Myocyte (in vitro differentiated cells): ENCODE results near the gene CFAP20DC. TPM values are rescaled to one million over a fixed set of nuclear protein-coding genes. Genes with fewer than 3 reads are reported as not detected.
"Not testable (repeated sequence)": the region's sequence is repeated elsewhere in the genome, so short reads cannot be mapped to it uniquely, and the experiment has no call there.

Source experiments
- DNase-seq: peaks from one replicate; pipeline ENCODE4 v3.0.0-alpha.2; 2012; ENCODE audit warnings: low read depth
- total RNA-seq: library from RNA; depleted of rRNA; stranded (reverse); fragments of >200 nt; gene quantifications from 2 replicates; pipeline ENCODE4 v1.2.3, GENCODE V29; 2014

Gene CFAP20DC
- total RNA-seq, 1 donor from 2014 or later: 1.8 TPM

GRCh38 chr3:59023612-59024011 lies 26.2 kb downstream of the CFAP20DC start:
- no peak for DNase-seq

GRCh38 chr3:59017617-59017984 lies 32.2 kb downstream of the CFAP20DC start:
- no peak for DNase-seq

- DNase-seq: no peak
Measured at GRCh38 chr3:59016930-59017616, 32.8 kb downstream of the CFAP20DC start.

GRCh38 chr3:59013611-59014010 lies 36.2 kb downstream of the CFAP20DC start:
- DNase-seq: no peak

GRCh38 chr3:59006634-59007517 lies 42.9 kb downstream of the CFAP20DC start:
- DNase-seq: peak; percentile 72

- no peak for DNase-seq
Measured at GRCh38 chr3:59001675-59002074, 48.1 kb downstream of the CFAP20DC start.

GRCh38 chr3:58999774-59000160 lies 50.1 kb downstream of the CFAP20DC start:
- no peak for DNase-seq

GRCh38 chr3:58999134-58999773 lies 50.6 kb downstream of the CFAP20DC start:
- no peak for DNase-seq

GRCh38 chr3:58998476-58999117 lies 51.2 kb downstream of the CFAP20DC start:
- DNase-seq: peak; percentile 79

- DNase-seq: no peak
Measured at GRCh38 chr3:58996730-58997129, 53.1 kb downstream of the CFAP20DC start.

- peak; percentile 81 for DNase-seq
Measured at GRCh38 chr3:58994746-58995330, 55.0 kb downstream of the CFAP20DC start.

GRCh38 chr3:58993547-58993946 lies 56.3 kb downstream of the CFAP20DC start:
- DNase-seq: no peak

- no peak for DNase-seq
Measured at GRCh38 chr3:58991623-58992022, 58.2 kb downstream of the CFAP20DC start.

- DNase-seq: no peak
Measured at GRCh38 chr3:58991026-58991425, 58.8 kb downstream of the CFAP20DC start.

- no peak for DNase-seq
Measured at GRCh38 chr3:58989955-58990354, 59.9 kb downstream of the CFAP20DC start.

- no peak for DNase-seq
Measured at GRCh38 chr3:58989163-58989562, 60.7 kb downstream of the CFAP20DC start.

GRCh38 chr3:58988041-58988440 lies 61.8 kb downstream of the CFAP20DC start:
- peak; percentile 9 for DNase-seq

- DNase-seq: no peak
Measured at GRCh38 chr3:58986654-58987053, 63.2 kb downstream of the CFAP20DC start.

GRCh38 chr3:58979840-58980239 lies 70.0 kb downstream of the CFAP20DC start:
- DNase-seq: no peak

GRCh38 chr3:58973796-58974195 lies 76.0 kb downstream of the CFAP20DC start:
- no peak for DNase-seq

- DNase-seq: not testable (repeated sequence)
Measured at GRCh38 chr3:58967866-58968265, 82.0 kb downstream of the CFAP20DC start.
